SK-N-DZ (cell line): ENCODE measurements around the gene ATP6AP1.
"Not testable (repeated sequence)": the region's sequence is repeated elsewhere in the genome, so short reads cannot be mapped to it uniquely, and the experiment has no call there.

Experiments used
- DNase-seq: peaks from one replicate; pipeline ENCODE4 v3.0.0-alpha.2; 2015; ENCODE audit warnings: low spot score

The ATP6AP1 gene

GRCh38 chrX:154399527-154400368, 28.7 kb upstream of the ATP6AP1 start:
- no peak for DNase-seq

- not testable (repeated sequence) for DNase-seq
Observed at GRCh38 chrX:154400369-154400817, 28.1 kb upstream of the ATP6AP1 start.

GRCh38 chrX:154401045-154401799, 27.3 kb upstream of the ATP6AP1 start:
- DNase-seq = no peak

- no peak for DNase-seq
Observed at GRCh38 chrX:154401918-154402621, 26.4 kb upstream of the ATP6AP1 start.

GRCh38 chrX:154402622-154403127, 25.8 kb upstream of the ATP6AP1 start:
- no peak for DNase-seq

- DNase-seq = no peak
Observed at GRCh38 chrX:154403192-154403591, 25.3 kb upstream of the ATP6AP1 start.

- no peak for DNase-seq
Observed at GRCh38 chrX:154403858-154404257, 24.6 kb upstream of the ATP6AP1 start.

- no peak for DNase-seq
Observed at GRCh38 chrX:154404625-154405192, 23.8 kb upstream of the ATP6AP1 start.

- no peak for DNase-seq
Observed at GRCh38 chrX:154408659-154409221, 19.7 kb upstream of the ATP6AP1 start.

- DNase-seq = no peak
Observed at GRCh38 chrX:154409222-154409871, 19.1 kb upstream of the ATP6AP1 start, which contains the start of gene DNASE1L1. DNASE1L1 (minus strand) TSS chrX:154409254; CDS start chrX:154405568, 3,686 bp downstream.

GRCh38 chrX:154411981-154412340, 16.5 kb upstream of the ATP6AP1 start:
- DNase-seq = peak; percentile 77

GRCh38 chrX:154412468-154412867, 16.0 kb upstream of the ATP6AP1 start:
- no peak for DNase-seq

GRCh38 chrX:154413142-154413541, 15.3 kb upstream of the ATP6AP1 start:
- no peak for DNase-seq

- no peak for DNase-seq
Observed at GRCh38 chrX:154417157-154417556, 11.3 kb upstream of the ATP6AP1 start.

GRCh38 chrX:154419189-154419588, 9.3 kb upstream of the ATP6AP1 start:
- DNase-seq = no peak

GRCh38 chrX:154419688-154420401, 8.6 kb upstream of the ATP6AP1 start:
- no peak for DNase-seq

GRCh38 chrX:154420402-154420756, 8.1 kb upstream of the ATP6AP1 start:
- DNase-seq = no peak

- DNase-seq = no peak
Observed at GRCh38 chrX:154426916-154427770, 1.3 kb upstream of the ATP6AP1 start.

GRCh38 chrX:154429711-154430110, 1.2 kb downstream of the ATP6AP1 start:
- no peak for DNase-seq
